Upper lobe of left lung (tissue), 6 donors: Measurements from ENCODE around the gene RPRD1B. TPM values are rescaled to one million over a fixed set of nuclear protein-coding genes. Genes with fewer than 3 reads are reported as not detected.
A peak's percentile ranks its signal among the peaks of the same experiment; 100 is the strongest.

Source experiments
- ATAC-seq, 2 donors: fragments of 200-7000 bp; cut with Tn5 transposase; one replicate each; pipeline ENCODE4 v1.9.1; 2022; ENCODE audit warnings: mild to moderate bottlenecking in 2 of 2, moderate library complexity in 2 of 2; ENCODE audit not compliant: low FRiP score in 2 of 2
- DNase-seq, 2 donors: peaks; one replicate each; pipeline ENCODE4 v3.0.0-alpha.2; 2019 to 2020
- H3K27ac ChIP-seq, 4 donors: fragments of 200-600 bp; sonication (generic); one replicate each; pipeline ENCODE4 v1.5.1; 2016 to 2019
- H3K27me3 ChIP-seq, 4 donors: fragments of 200-600 bp; sonication (generic); one replicate each; pipeline ENCODE4 v1.5.1; 2017 to 2019
- H3K36me3 ChIP-seq, 4 donors: fragments of 200-600 bp; sonication (generic); one replicate each; pipeline ENCODE4 v1.5.1; 2016 to 2019
- H3K4me1 ChIP-seq, 4 donors: fragments of 200-600 bp; sonication (generic); one replicate each; pipeline ENCODE4 v1.5.1; 2018 to 2019
- H3K4me3 ChIP-seq, 4 donors: fragments of 200-600 bp; sonication (generic); one replicate each; pipeline ENCODE4 v1.5.1; 2017 to 2019; ENCODE audit warnings: mild to moderate bottlenecking in 2 of 4, moderate library complexity in 1 of 4
- H3K9me3 ChIP-seq, 4 donors: fragments of 200-600 bp; sonication (generic); one replicate each; pipeline ENCODE4 v1.5.1; 2018 to 2019
- EP300 ChIP-seq, 4 donors: sonication (generic); formaldehyde crosslinking; IDR thresholded peaks; one replicate each; pipeline ENCODE4 v1.5.1; 2017; ENCODE audit warnings: antibody characterized with exemption in 4 of 4, control low read depth in 2 of 4
- POLR2A ChIP-seq, 4 donors: fragments of 450-650 bp; IDR thresholded peaks; one replicate each; pipeline ENCODE4 v1.5.1; 2016 to 2017; ENCODE audit warnings: antibody characterized with exemption in 4 of 4, mild to moderate bottlenecking in 2 of 4
- POLR2AphosphoS5 ChIP-seq, 2 donors: sonication (generic); formaldehyde crosslinking; IDR thresholded peaks; one replicate each; pipeline ENCODE4 v1.5.1; 2017; ENCODE audit warnings: antibody characterized with exemption in 2 of 2
- WGBS, 2 donors: methylation state at CpG; one replicate each; pipeline ENCODE4 v1.1.5; 2017 to 2018; 5-methylcytosine and 5-hydroxymethylcytosine counted together
- total RNA-seq, 6 donors: library from RNA; depleted of rRNA in 4 of 6; stranded (reverse); fragments of >200 nt in 4 of 6; gene quantifications; one replicate each; pipeline versions ENCODE4 v1.1.0 to v1.2.1, GENCODE V29; 2016 to 2021
- TF ChIP-seq, protein P1 (sequence below), 6 experiments: fragments of 450-650 bp in 4 of 6; fragments of 200-600 bp in 2 of 6; sonication (generic) in 2 of 6; IDR thresholded peaks; one replicate each; pipeline ENCODE4 v1.5.1; 2016 to 2019; ENCODE audit warnings: antibody characterized with exemption in 6 of 6
- donor health status: DM: no; HTN: no; CAD: no; lungs with moderate emphysema.
- donor health status: DM: no; HTN: yes; CAD: no; lungs with severe emphysema.

RPRD1B gene
- total RNA-seq, 6 donors from 2014 or later: 26.0 to 75.4 (median 29.2) TPM

DNA sequence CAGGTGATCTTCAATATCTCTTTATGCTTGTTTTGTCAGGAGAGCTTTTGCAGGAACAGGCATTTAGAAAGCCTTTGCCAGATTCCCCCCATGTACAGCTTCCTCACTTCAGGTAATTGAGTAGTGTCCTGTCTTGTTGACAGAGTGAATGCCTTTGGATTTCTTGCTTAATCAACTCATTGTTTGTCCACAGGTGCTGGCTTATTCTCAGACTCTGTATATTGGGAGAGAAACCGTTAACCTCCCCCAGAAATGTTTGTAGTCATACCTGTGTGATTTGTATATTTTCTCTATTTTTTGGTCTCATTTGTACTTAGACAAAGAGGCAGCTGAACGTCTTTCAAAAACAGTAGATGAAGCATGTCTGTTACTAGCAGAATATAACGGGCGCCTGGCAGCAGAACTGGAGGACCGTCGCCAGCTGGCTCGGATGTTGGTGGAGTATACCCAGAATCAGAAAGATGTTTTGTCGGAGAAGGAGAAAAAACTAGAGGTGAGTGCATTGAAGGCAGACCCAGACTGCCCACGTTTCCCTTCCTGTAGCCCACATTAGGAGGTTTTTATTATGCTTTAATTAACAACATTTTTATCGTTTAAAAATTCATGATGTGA, 32.3 kb downstream of the RPRD1B start:
- Histone ChIP-seq H3K4me3 (no peak overlapping the region), H3K4me1 (peaks cover 2 to 14% (median 9%) of the 10 kb centered on the region in 4 donors), H3K36me3 (peaks cover 3 to 95% (median 57%) of the 10 kb centered on the region in 4 donors), H3K9me3 (no peaks in the 10 kb centered on the region), H3K27ac (no peak overlapping the region), H3K27me3 (no peaks in the 10 kb centered on the region)
- TF ChIP-seq POLR2A (IDR thresholded peaks at IDR 0.05): no peak
- no peak for TF ChIP-seq POLR2AphosphoS5 (IDR thresholded peaks at IDR 0.05)
- TF ChIP-seq, protein P1, sequence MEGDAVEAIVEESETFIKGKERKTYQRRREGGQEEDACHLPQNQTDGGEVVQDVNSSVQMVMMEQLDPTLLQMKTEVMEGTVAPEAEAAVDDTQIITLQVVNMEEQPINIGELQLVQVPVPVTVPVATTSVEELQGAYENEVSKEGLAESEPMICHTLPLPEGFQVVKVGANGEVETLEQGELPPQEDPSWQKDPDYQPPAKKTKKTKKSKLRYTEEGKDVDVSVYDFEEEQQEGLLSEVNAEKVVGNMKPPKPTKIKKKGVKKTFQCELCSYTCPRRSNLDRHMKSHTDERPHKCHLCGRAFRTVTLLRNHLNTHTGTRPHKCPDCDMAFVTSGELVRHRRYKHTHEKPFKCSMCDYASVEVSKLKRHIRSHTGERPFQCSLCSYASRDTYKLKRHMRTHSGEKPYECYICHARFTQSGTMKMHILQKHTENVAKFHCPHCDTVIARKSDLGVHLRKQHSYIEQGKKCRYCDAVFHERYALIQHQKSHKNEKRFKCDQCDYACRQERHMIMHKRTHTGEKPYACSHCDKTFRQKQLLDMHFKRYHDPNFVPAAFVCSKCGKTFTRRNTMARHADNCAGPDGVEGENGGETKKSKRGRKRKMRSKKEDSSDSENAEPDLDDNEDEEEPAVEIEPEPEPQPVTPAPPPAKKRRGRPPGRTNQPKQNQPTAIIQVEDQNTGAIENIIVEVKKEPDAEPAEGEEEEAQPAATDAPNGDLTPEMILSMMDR (IDR thresholded peaks at IDR 0.05): no peak
- no peak for TF ChIP-seq EP300 (IDR thresholded peaks at IDR 0.05)
- peak in 1 of 2 donors; percentile 61 for DNase-seq
- no peak for ATAC-seq
- WGBS, 2 donors: 76 to 84% methylated on average over 10 of the region's 10 CpGs

DNA sequence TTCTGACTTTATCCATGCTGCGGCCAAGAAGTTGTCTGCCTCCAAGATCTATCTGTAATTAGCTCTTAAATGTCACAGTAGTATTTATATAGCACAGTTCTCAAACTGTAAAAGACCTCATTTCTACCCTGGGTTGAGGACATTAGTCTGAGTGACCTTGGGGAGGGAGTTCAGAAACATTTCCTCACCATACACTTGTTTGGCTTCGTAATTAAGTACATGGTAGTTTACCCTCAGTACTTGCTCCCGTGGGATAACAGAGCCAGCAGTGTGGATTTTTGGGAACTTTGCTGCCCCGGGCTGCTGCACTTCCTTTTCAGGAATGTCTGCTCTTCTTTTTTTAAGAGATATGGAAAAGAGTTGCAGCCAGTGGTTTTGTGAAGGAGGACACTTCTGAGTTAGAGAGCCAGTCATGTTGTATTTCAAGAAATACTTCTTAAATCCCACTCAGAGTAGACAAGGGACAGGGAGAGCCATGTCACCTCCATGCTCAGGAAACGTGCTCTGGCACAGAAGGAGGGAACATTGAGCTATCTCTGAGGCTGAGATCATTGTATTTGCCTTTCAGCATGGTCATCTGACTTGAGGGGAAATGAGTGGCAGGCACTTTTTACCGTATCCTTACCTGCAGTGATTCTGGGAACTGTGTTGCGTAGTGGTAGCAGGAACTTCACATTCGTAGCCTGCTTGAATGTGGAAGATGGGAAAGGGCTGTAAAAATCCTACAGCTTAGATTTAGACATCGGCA, 33.6 kb downstream of the RPRD1B start:
- H3K27ac ChIP-seq: peak overlapping the region in 3 of 4 donors; percentile 14 to 61 (median 26)
- no peak for ATAC-seq
- H3K4me1 ChIP-seq: peaks cover 2 to 14% (median 9%) of the 10 kb centered on the region in 4 donors
- TF ChIP-seq EP300 (IDR thresholded peaks at IDR 0.05) (peak in 2 of 4 donors; percentile 42 to 96), POLR2AphosphoS5 (IDR thresholded peaks at IDR 0.05) (peak; percentile 36 to 45), POLR2A (IDR thresholded peaks at IDR 0.05) (no peak)
- TF ChIP-seq, protein P1 (IDR thresholded peaks at IDR 0.05): no peak
- H3K4me3 ChIP-seq: no peak overlapping the region
- H3K9me3 ChIP-seq: no peaks in the 10 kb centered on the region
- WGBS, 2 donors: 57 to 81% methylated on average over 9 of the region's 9 CpGs
- DNase-seq: peak in 1 of 2 donors; percentile 65
- peaks cover 4 to 96% (median 58%) of the 10 kb centered on the region in 4 donors for H3K36me3 ChIP-seq
- H3K27me3 ChIP-seq: no peaks in the 10 kb centered on the region

DNA sequence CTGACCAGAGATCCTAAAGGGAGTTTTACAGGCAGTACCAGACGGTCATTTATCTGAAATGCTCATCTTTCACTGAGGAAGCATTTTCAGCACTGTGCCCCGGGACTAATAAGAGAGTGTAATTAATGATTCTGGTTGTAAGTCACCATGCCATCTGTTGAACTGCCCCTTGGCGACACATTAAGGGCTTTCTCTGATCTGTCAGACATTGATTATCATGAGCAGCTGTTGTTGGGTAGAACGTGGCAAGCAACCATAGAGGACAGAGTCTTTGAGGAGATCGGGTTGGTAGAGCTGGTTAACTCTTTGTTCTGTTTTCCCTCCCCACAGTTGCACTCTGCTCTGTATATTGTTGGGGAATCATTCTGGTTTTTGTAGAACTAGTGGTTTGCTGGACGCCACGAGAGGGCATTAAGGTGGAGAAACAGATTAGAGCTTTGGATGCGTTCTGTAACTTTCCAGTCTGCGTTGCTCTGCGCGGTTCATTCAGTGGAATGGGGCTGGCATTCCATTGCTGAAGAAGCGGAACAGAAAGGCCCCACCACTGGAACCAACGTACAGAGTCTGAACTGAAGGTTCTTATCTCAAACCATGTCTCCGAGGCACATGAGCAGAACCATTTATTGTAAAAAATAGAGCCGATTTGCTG, 34.3 kb downstream of the RPRD1B start:
- no peak for ATAC-seq
- no peak for DNase-seq
- no peaks in the 10 kb centered on the region for H3K9me3 ChIP-seq
- H3K36me3 ChIP-seq: peaks cover 4 to 91% (median 54%) of the 10 kb centered on the region in 4 donors
- TF ChIP-seq, protein P1 (IDR thresholded peaks at IDR 0.05): no peak
- no peak for TF ChIP-seq POLR2AphosphoS5 (IDR thresholded peaks at IDR 0.05)
- TF ChIP-seq EP300 (IDR thresholded peaks at IDR 0.05): no peak
- TF ChIP-seq POLR2A (IDR thresholded peaks at IDR 0.05): no peak
- H3K27me3 ChIP-seq: no peaks in the 10 kb centered on the region
- peak overlapping the region in 2 of 4 donors; percentile 18 to 61 for H3K27ac ChIP-seq
- H3K4me1 ChIP-seq: peaks cover 2 to 15% (median 9%) of the 10 kb centered on the region in 4 donors
- no peak overlapping the region for H3K4me3 ChIP-seq
- 90 to 92% methylated on average over 15 of the region's 15 CpGs for WGBS, 2 donors

DNA sequence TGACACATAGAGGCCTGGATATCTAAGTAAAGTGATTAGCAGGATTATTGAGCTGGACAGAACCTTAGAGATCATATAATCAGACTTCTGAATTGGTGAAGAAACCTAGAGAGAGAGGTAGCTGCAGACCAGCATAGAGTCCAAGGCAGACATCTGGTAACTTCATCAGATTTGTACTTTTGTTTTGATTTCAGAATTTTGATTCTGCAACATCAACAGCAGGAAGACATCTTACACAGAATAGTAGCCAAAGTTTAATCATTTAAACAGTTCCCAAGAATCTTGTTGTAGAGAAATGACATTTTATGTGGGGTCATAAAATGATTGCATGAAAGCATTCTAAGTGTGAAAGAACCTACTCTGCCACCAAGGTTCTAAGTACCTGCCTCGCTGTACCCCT, 39.4 kb downstream of the RPRD1B start:
- Histone ChIP-seq H3K4me1 (peaks cover 31 to 34% (median 32%) of the 10 kb centered on the region in 4 donors), H3K4me3 (no peak overlapping the region), H3K9me3 (no peaks in the 10 kb centered on the region), H3K27me3 (no peaks in the 10 kb centered on the region), H3K27ac (peak overlapping the region in 3 of 4 donors; percentile 37 to 72 (median 41)), H3K36me3 (peaks cover 4 to 47% (median 25%) of the 10 kb centered on the region in 4 donors)
- no peak for ATAC-seq
- no peak for TF ChIP-seq EP300 (IDR thresholded peaks at IDR 0.05)
- TF ChIP-seq POLR2A (IDR thresholded peaks at IDR 0.05): no peak
- TF ChIP-seq, protein P1 (IDR thresholded peaks at IDR 0.05): no peak
- no peak for TF ChIP-seq POLR2AphosphoS5 (IDR thresholded peaks at IDR 0.05)
- WGBS, 2 donors: 38 to 45% methylated on average over 1 of the region's 1 CpG
- no peak for DNase-seq
